GM13976 (cell line): ENCODE results near the gene GPR12.

Source experiments
- DNase-seq: peaks from one replicate; pipeline ENCODE4 v3.0.0; 2012; ENCODE audit warnings: low spot score
- CTCF ChIP-seq: IDR thresholded peaks from 2 replicates; pipeline ENCODE4 v1.5.1; 2012; ENCODE audit warnings: borderline replicate concordance, mild to moderate bottlenecking; ENCODE audit not compliant: insufficient read depth; ENCODE audit errors: extremely low read depth, missing control alignments, control extremely low read depth
- in situ Hi-C: fragments of 300-500 bp; cut with MboI; formaldehyde crosslinking; loops from one replicate; pipeline ENCODE4 v1.12.0; 2022; ENCODE audit warnings: low sequenced_read_pairs, mixed read lengths, inconsistent platforms; ENCODE audit not compliant: unreplicated experiment

Gene GPR12

GRCh38 chr13:26707122-26708006 is 53.2 kb downstream of the GPR12 start:
- peak; percentile 62 for DNase-seq
- TF ChIP-seq CTCF: peak; percentile 24
- in situ Hi-C loops: no loop called here

GRCh38 chr13:26706381-26706780 is 54.2 kb downstream of the GPR12 start:
- no peak for TF ChIP-seq CTCF
- in situ Hi-C loops: no loop called here
- DNase-seq: no peak

GRCh38 chr13:26705536-26705935 is 55.0 kb downstream of the GPR12 start:
- in situ Hi-C loops: no loop called here
- DNase-seq: no peak
- no peak for TF ChIP-seq CTCF
